ENCODE results near the gene SLC23A2. TPM values are rescaled to one million over a fixed set of nuclear protein-coding genes. Genes with fewer than 3 reads are reported as not detected.

Gene SLC23A2
- total RNA-seq, 1 experiment from 2014 or later, result 22.3 TPM

- no peak for DNase-seq
- Histone ChIP-seq H3K4me1 (replicated peaks; ENCODE audit: insufficient read depth) (no peaks in the 10 kb centered on the region), H3F3A (ENCODE audit: insufficient read depth, low read depth) (no peaks in the 10 kb centered on the region), H2AFZ (no peak overlapping the region), H3K9me3 (ENCODE audit: insufficient read depth, low read depth) (no peaks in the 10 kb centered on the region), H3K4me2 (no peak overlapping the region), H3K27me3 (ENCODE audit: insufficient read depth, low read depth) (no peaks in the 10 kb centered on the region), H4K20me1 (ENCODE audit: insufficient read depth) (no peaks in the 10 kb centered on the region), H3K4me3 (no peak overlapping the region), H3K36me3 (ENCODE audit: low read depth) (peaks cover 4% of the 10 kb centered on the region; the same call in 1 of the 2 replicates), H3K27ac (peak overlapping the region; percentile 6; the same call in 1 of the 2 replicates), H3K79me2 (ENCODE audit: low read depth) (peaks cover 45% of the 10 kb centered on the region), H3K9me2 (ENCODE audit: insufficient read depth) (no peaks in the 10 kb centered on the region)
- ChIA-PET POLR2A (ENCODE audit: unreplicated experiment) (no interaction called here), CTCF (no interaction called here)
- BruUV-seq (replicated peaks), result no TSS peak
- intact Hi-C loops (cut with micrococcal nuclease; ENCODE audit: unreplicated experiment), result no loop called here
- TF ChIP-seq, protein P1, sequence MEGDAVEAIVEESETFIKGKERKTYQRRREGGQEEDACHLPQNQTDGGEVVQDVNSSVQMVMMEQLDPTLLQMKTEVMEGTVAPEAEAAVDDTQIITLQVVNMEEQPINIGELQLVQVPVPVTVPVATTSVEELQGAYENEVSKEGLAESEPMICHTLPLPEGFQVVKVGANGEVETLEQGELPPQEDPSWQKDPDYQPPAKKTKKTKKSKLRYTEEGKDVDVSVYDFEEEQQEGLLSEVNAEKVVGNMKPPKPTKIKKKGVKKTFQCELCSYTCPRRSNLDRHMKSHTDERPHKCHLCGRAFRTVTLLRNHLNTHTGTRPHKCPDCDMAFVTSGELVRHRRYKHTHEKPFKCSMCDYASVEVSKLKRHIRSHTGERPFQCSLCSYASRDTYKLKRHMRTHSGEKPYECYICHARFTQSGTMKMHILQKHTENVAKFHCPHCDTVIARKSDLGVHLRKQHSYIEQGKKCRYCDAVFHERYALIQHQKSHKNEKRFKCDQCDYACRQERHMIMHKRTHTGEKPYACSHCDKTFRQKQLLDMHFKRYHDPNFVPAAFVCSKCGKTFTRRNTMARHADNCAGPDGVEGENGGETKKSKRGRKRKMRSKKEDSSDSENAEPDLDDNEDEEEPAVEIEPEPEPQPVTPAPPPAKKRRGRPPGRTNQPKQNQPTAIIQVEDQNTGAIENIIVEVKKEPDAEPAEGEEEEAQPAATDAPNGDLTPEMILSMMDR (conservative IDR thresholded peaks at IDR 0.05), result no peak
- no peak for TF ChIP-seq EZH2 (IDR thresholded peaks at IDR 0.05; ENCODE audit: low read depth)
Observed at GRCh38 chr20:4973330-4974097, 27.8 kb downstream of the SLC23A2 start.

GRCh38 chr20:4972506-4973251 is 28.6 kb downstream of the SLC23A2 start:
- DNase-seq, result no peak
- BruUV-seq (replicated peaks), result no TSS peak
- no peak for TF ChIP-seq EZH2 (IDR thresholded peaks at IDR 0.05; ENCODE audit: low read depth)
- TF ChIP-seq, protein P1 (conservative IDR thresholded peaks at IDR 0.05), result no peak
- H3K79me2 ChIP-seq (ENCODE audit: low read depth), result peaks cover 38% of the 10 kb centered on the region
- intact Hi-C loops (cut with micrococcal nuclease; ENCODE audit: unreplicated experiment), result no loop called here
- no peak overlapping the region for H3K4me3 ChIP-seq
- no peaks in the 10 kb centered on the region for H3K4me1 ChIP-seq (replicated peaks; ENCODE audit: insufficient read depth)
- H3K36me3 ChIP-seq (ENCODE audit: low read depth), result peaks cover 7% of the 10 kb centered on the region; the same call in 1 of the 2 replicates
- no peaks in the 10 kb centered on the region for H4K20me1 ChIP-seq (ENCODE audit: insufficient read depth)
- H3K9me3 ChIP-seq (ENCODE audit: insufficient read depth, low read depth), result no peaks in the 10 kb centered on the region
- ChIA-PET CTCF (interaction anchor here (0.6 kb wide), 1 partner anchor 14 kb away, joined by 6 read pairs; no protein-coding TSS in a partner anchor), POLR2A (ENCODE audit: unreplicated experiment) (no interaction called here)
- H2AFZ ChIP-seq, result no peak overlapping the region
- no peak overlapping the region for H3K4me2 ChIP-seq
- no peaks in the 10 kb centered on the region for H3K27me3 ChIP-seq (ENCODE audit: insufficient read depth, low read depth)
- H3K9me2 ChIP-seq (ENCODE audit: insufficient read depth), result no peaks in the 10 kb centered on the region
- H3F3A ChIP-seq (ENCODE audit: insufficient read depth, low read depth), result no peaks in the 10 kb centered on the region
- H3K27ac ChIP-seq, result peak overlapping the region; percentile 6; the same call in 1 of the 2 replicates

GRCh38 chr20:4971064-4971463 is 30.2 kb downstream of the SLC23A2 start:
- TF ChIP-seq, protein P1 (conservative IDR thresholded peaks at IDR 0.05), result no peak
- no peak for TF ChIP-seq EZH2 (IDR thresholded peaks at IDR 0.05; ENCODE audit: low read depth)
- H3K4me1 ChIP-seq (replicated peaks; ENCODE audit: insufficient read depth), result no peaks in the 10 kb centered on the region

More at GRCh38 chr20:4971064-4971463, 30.2 kb downstream of the SLC23A2 start:
- CTCF ChIA-PET, result no interaction called here
- no peak for DNase-seq
- peaks cover 11% of the 10 kb centered on the region; the same call in 1 of the 2 replicates for H3K36me3 ChIP-seq (ENCODE audit: low read depth)
- H2AFZ ChIP-seq, result no peak overlapping the region
- H3K4me2 ChIP-seq, result no peak overlapping the region
- intact Hi-C loops (cut with micrococcal nuclease; ENCODE audit: unreplicated experiment), result no loop called here
- no peaks in the 10 kb centered on the region for H3F3A ChIP-seq (ENCODE audit: insufficient read depth, low read depth)
- H4K20me1 ChIP-seq (ENCODE audit: insufficient read depth), result no peaks in the 10 kb centered on the region
- H3K9me3 ChIP-seq (ENCODE audit: insufficient read depth, low read depth), result no peaks in the 10 kb centered on the region
- POLR2A ChIA-PET (ENCODE audit: unreplicated experiment), result no interaction called here
- H3K27ac ChIP-seq, result no peak overlapping the region
- H3K79me2 ChIP-seq (ENCODE audit: low read depth), result peaks cover 32% of the 10 kb centered on the region
- H3K27me3 ChIP-seq (ENCODE audit: insufficient read depth, low read depth), result no peaks in the 10 kb centered on the region
- H3K4me3 ChIP-seq, result no peak overlapping the region
- no peaks in the 10 kb centered on the region for H3K9me2 ChIP-seq (ENCODE audit: insufficient read depth)
- no TSS peak for BruUV-seq (replicated peaks)

Measured in PC-9 (cell line).